HCT116 (cell line): ENCODE measurements around the gene CAMSAP1.

Source experiments
- EZH2 ChIP-seq: fragments of 200-600 bp; sonication (generic); IDR thresholded peaks from 2 replicates; pipeline ENCODE4 v1.6.1; 2017; ENCODE audit warnings: antibody characterized with exemption, mixed run types
- TF ChIP-seq, protein P1 (sequence below), 3 experiments: fragments of 200-600 bp in 1 of 3; sonication (generic) in 1 of 3; IDR thresholded peaks in 2 of 3; conservative IDR thresholded peaks in 1 of 3; 2 replicates each; pipeline ENCODE4 v1.5.1; 2012 to 2017; ENCODE audit warnings: low read depth in 2 of 3, low read length in 2 of 3, antibody characterized with exemption in 1 of 3, borderline replicate concordance in 1 of 3, control low read depth in 1 of 3, mild to moderate bottlenecking in 1 of 3, mixed read lengths in 1 of 3, mixed run types in 1 of 3, moderate library complexity in 1 of 3; ENCODE audit not compliant: insufficient read depth in 1 of 3

DNA sequence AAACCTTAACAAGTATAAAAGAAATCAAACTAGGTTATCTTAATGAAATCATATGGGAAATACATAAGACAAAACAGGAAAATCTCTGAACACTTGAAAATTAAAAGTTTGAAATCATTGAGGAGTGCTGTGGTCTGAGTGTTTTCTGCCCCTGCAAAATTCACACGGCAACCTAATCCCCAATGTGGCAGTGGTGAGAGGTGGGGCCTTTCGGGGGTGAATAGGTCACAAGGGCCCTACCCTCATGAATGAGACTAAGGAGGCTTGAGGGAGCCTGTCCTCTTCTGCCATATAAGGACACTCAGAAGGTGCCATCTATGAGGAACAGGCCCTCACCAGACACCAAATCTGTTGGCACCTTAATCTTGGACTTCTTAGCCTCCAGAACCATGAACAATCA, 10.7 kb downstream of the CAMSAP1 start:
- TF ChIP-seq, protein P1, sequence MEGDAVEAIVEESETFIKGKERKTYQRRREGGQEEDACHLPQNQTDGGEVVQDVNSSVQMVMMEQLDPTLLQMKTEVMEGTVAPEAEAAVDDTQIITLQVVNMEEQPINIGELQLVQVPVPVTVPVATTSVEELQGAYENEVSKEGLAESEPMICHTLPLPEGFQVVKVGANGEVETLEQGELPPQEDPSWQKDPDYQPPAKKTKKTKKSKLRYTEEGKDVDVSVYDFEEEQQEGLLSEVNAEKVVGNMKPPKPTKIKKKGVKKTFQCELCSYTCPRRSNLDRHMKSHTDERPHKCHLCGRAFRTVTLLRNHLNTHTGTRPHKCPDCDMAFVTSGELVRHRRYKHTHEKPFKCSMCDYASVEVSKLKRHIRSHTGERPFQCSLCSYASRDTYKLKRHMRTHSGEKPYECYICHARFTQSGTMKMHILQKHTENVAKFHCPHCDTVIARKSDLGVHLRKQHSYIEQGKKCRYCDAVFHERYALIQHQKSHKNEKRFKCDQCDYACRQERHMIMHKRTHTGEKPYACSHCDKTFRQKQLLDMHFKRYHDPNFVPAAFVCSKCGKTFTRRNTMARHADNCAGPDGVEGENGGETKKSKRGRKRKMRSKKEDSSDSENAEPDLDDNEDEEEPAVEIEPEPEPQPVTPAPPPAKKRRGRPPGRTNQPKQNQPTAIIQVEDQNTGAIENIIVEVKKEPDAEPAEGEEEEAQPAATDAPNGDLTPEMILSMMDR (IDR thresholded peaks at IDR 0.05 in 2 of 3, conservative IDR thresholded peaks at IDR 0.05 in 1 of 3; ENCODE audit: borderline replicate concordance in 1 of 3, insufficient read depth in 1 of 3, low read depth in 2 of 3, low read length in 2 of 3): no peak
- TF ChIP-seq EZH2: no peak
